CD4-positive, alpha-beta T cell (primary cell): ENCODE measurements around the gene SRPK2. TPM values are rescaled to one million over a fixed set of nuclear protein-coding genes. Genes with fewer than 3 reads are reported as not detected.
A peak's percentile ranks its signal among the peaks of the same experiment; 100 is the strongest.

Experiments
- ATAC-seq: fragments of 200-7000 bp; cut with Tn5 transposase; one replicate; pipeline ENCODE4 v1.10.0; 2022; ENCODE audit warnings: mild to moderate bottlenecking; ENCODE audit not compliant: poor library complexity
- CTCF ChIA-PET: fragments of 350-600 bp; sonication (Branson Sonifier 250); formaldehyde crosslinking; loops from one replicate; lab custom pipeline; 2021; ENCODE audit warnings: antibody characterized with exemption, inconsistent platforms; lab: Charles Lee
- POLR2A ChIA-PET: fragments of 350-600 bp; sonication (Branson Sonifier 250); formaldehyde crosslinking; loops from one replicate; lab custom pipeline; 2021; ENCODE audit warnings: antibody characterized with exemption, inconsistent platforms; lab: Charles Lee
- DNase-seq, 14 experiments: peaks; one replicate each; pipeline ENCODE4 v3.0.0-alpha.2; 2013 to 2020; ENCODE audit warnings: mixed read lengths in 2 of 14
- H3K27ac ChIP-seq, 2 donors: one replicate each; pipeline versions ENCODE4 v1.5.1 to v1.7.0; 2013; ENCODE audit warnings: low read length in 2 of 2, low read depth in 1 of 2, mild to moderate bottlenecking in 1 of 2
- H3K27me3 ChIP-seq, 2 experiments: 1 replicate in 1 of 2; 2 replicates in 1 of 2; pipeline versions ENCODE4 v1.6.1 to v1.7.0; 2013; ENCODE audit warnings: low read length in 2 of 2, control low read depth in 1 of 2, mild to moderate bottlenecking in 1 of 2, moderate library complexity in 1 of 2; ENCODE audit not compliant: insufficient read depth in 2 of 2, control insufficient read depth in 1 of 2
- H3K36me3 ChIP-seq: one replicate; pipeline ENCODE4 v1.6.1; 2013; ENCODE audit warnings: low read length, control low read depth; ENCODE audit not compliant: insufficient read depth
- H3K4me1 ChIP-seq: one replicate; pipeline ENCODE4 v1.6.1; 2013; ENCODE audit warnings: low read length, control low read depth; ENCODE audit not compliant: insufficient read depth
- H3K4me3 ChIP-seq: one replicate; pipeline ENCODE4 v1.5.1; 2013; ENCODE audit warnings: mild to moderate bottlenecking, low read length, moderate library complexity
- H3K9me3 ChIP-seq, 2 experiments: 1 replicate in 1 of 2; 2 replicates in 1 of 2; pipeline versions ENCODE4 v1.6.1 to v1.7.0; 2013; ENCODE audit warnings: low read length in 2 of 2, mild to moderate bottlenecking in 2 of 2, control low read depth in 1 of 2, moderate library complexity in 1 of 2; ENCODE audit not compliant: control insufficient read depth in 1 of 2, insufficient read depth in 1 of 2
- H3K27ac Mint-ChIP-seq: one replicate; pipeline ENCODE4 v1.8.0; 2020; ENCODE audit warnings: mixed read lengths
- H3K27me3 Mint-ChIP-seq: one replicate; pipeline ENCODE4 v1.8.0; 2021; ENCODE audit warnings: mixed read lengths
- H3K36me3 Mint-ChIP-seq: one replicate; pipeline ENCODE4 v1.8.0; 2021; ENCODE audit warnings: low read depth, mixed read lengths
- H3K4me1 Mint-ChIP-seq: one replicate; pipeline ENCODE4 v1.8.0; 2021; ENCODE audit warnings: low read depth, mixed read lengths
- H3K4me3 Mint-ChIP-seq: one replicate; pipeline ENCODE4 v1.8.0; 2020; ENCODE audit warnings: mild to moderate bottlenecking, mixed read lengths
- H3K9me3 Mint-ChIP-seq: one replicate; pipeline ENCODE4 v1.8.0; 2020; ENCODE audit warnings: mixed read lengths
- intact Hi-C, 2 experiments: fragments of 100-400 bp; cut with DNase I in 1 of 2; cut with micrococcal nuclease in 1 of 2; formaldehyde crosslinking; loops; one replicate each; pipeline versions ENCODE4 v1.15.1 to v1.9.0; 2023 to 2025; cut with DNase I, micrococcal nuclease
- total RNA-seq, 174 experiments: library from RNA in 2 of 174; stranded (reverse) in 2 of 174; gene quantifications; one replicate each; pipeline ENCODE4 v1.2.3 and lab custom pipeline; 2021 to 2026
- TF ChIP-seq, protein P1 (sequence below): fragments of 200-600 bp; IDR thresholded peaks from one replicate; pipeline ENCODE4 v1.8.0; 2022; ENCODE audit warnings: antibody characterized with exemption, mild to moderate bottlenecking

SRPK2 gene
- total RNA-seq, 2 experiments from 2014 or later, result 39.9 to 40.9 TPM

DNA sequence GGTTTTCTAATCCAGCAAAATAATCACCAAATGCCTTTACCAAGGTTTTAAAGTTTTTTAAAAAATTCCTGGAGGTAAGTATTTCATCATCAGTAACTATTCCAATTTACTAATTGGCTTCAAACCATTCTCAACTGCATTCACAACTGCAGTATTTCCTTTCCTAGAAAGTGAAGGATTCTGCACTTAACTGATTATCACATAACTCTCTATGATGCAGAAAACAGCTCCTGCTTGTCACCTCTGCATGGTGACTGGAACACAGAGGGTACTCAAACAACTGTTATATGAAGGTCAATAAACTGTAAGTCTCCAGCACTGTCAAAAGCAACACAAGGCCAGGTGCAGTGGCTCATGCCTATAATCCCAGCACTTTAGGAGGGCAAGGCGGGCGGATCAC, 42.6 kb downstream of the SRPK2 start:
- TF ChIP-seq, protein P1, sequence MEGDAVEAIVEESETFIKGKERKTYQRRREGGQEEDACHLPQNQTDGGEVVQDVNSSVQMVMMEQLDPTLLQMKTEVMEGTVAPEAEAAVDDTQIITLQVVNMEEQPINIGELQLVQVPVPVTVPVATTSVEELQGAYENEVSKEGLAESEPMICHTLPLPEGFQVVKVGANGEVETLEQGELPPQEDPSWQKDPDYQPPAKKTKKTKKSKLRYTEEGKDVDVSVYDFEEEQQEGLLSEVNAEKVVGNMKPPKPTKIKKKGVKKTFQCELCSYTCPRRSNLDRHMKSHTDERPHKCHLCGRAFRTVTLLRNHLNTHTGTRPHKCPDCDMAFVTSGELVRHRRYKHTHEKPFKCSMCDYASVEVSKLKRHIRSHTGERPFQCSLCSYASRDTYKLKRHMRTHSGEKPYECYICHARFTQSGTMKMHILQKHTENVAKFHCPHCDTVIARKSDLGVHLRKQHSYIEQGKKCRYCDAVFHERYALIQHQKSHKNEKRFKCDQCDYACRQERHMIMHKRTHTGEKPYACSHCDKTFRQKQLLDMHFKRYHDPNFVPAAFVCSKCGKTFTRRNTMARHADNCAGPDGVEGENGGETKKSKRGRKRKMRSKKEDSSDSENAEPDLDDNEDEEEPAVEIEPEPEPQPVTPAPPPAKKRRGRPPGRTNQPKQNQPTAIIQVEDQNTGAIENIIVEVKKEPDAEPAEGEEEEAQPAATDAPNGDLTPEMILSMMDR, result no peak
- H3K27me3 ChIP-seq, result no peaks in the 10 kb centered on the region
- intact Hi-C loops, result no loop called here
- H3K9me3 Mint-ChIP-seq, result no peaks in the 10 kb centered on the region
- H3K4me1 ChIP-seq, result peaks cover 64% of the 10 kb centered on the region
- no peaks in the 10 kb centered on the region for H3K9me3 ChIP-seq
- peak overlapping the region; percentile 75 for H3K4me3 Mint-ChIP-seq
- H3K36me3 Mint-ChIP-seq, result no peaks in the 10 kb centered on the region
- H3K4me3 ChIP-seq, result no peak overlapping the region
- ChIA-PET POLR2A (interaction anchor here (0.6 to 2.0 kb wide), 6 partner anchors 12 to 185 kb away, joined by 3 to 11 read pairs (median 4); partner anchors contain the start of genes RINT1 and SRPK2), CTCF (interaction anchor here (0.7 to 1.2 kb wide), 3 partner anchors 39 to 558 kb away, joined by 3 read pairs; no protein-coding TSS in a partner anchor)
- no peak overlapping the region for H3K27ac ChIP-seq
- no peaks in the 10 kb centered on the region for H3K36me3 ChIP-seq
- peak overlapping the region; percentile 79 for H3K27ac Mint-ChIP-seq
- peaks cover 73% of the 10 kb centered on the region for H3K4me1 Mint-ChIP-seq
- peak; percentile 23 for ATAC-seq
- no peak for DNase-seq
- H3K27me3 Mint-ChIP-seq, result no peaks in the 10 kb centered on the region

- peaks cover 60% of the 10 kb centered on the region for H3K4me1 ChIP-seq
- H3K9me3 ChIP-seq, result no peaks in the 10 kb centered on the region
- CTCF ChIA-PET, result interaction anchor here (0.6 to 1.1 kb wide), 2 partner anchors 30 to 39 kb away, joined by 3 read pairs; no protein-coding TSS in a partner anchor
- POLR2A ChIA-PET, result interaction anchor here (1.3 to 2.0 kb wide), 4 partner anchors 42 to 186 kb away, joined by 4 to 11 read pairs (median 4); partner anchors contain the start of genes RINT1 and SRPK2
- TF ChIP-seq, protein P1, result no peak
- H3K27me3 ChIP-seq, result no peaks in the 10 kb centered on the region
- H3K27ac ChIP-seq, result no peak overlapping the region
- Mint-ChIP-seq H3K4me1 (peaks cover 72% of the 10 kb centered on the region), H3K27me3 (no peaks in the 10 kb centered on the region), H3K4me3 (peak overlapping the region; percentile 75), H3K9me3 (no peaks in the 10 kb centered on the region), H3K36me3 (no peaks in the 10 kb centered on the region), H3K27ac (peak overlapping the region; percentile 79)
- no peak overlapping the region for H3K4me3 ChIP-seq
- intact Hi-C loops, result no loop called here
- ATAC-seq (no peak), DNase-seq (no peak)
- H3K36me3 ChIP-seq, result no peaks in the 10 kb centered on the region
Observed at GRCh38 chr7:105345725-105346124, 43.0 kb downstream of the SRPK2 start.

DNA sequence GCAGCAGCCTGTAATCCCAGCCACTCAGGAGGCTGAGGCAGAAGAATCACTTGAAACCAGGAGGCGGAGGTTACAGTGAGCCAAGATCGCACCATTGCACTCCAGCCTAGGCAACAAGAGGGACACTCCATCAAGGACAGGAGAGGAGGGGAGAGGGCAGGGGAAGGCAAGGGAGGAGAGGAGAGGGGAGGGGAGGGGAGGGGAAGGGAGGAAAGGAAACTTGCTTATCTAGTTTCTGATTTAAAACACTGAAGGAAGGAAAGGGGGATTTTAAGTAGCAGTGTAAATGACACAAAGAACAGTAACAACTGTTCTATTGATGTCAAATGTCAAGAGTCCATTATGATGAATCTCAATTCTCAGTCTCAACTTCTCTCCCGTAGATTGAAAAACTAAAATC, 43.7 kb downstream of the SRPK2 start:
- H3K4me1 Mint-ChIP-seq, result peaks cover 73% of the 10 kb centered on the region
- TF ChIP-seq, protein P1, result no peak
- Histone ChIP-seq H3K27ac (no peak overlapping the region), H3K36me3 (no peaks in the 10 kb centered on the region), H3K4me3 (no peak overlapping the region), H3K27me3 (no peaks in the 10 kb centered on the region), H3K4me1 (peaks cover 56% of the 10 kb centered on the region), H3K9me3 (no peaks in the 10 kb centered on the region)
- intact Hi-C loops, result no loop called here
- H3K4me3 Mint-ChIP-seq, result peak overlapping the region; percentile 75
- peak overlapping the region; percentile 79 for H3K27ac Mint-ChIP-seq
- ChIA-PET POLR2A (interaction anchor here (2.0 kb wide), 1 partner anchor 44 kb away, joined by 11 read pairs; the partner anchor contains the start of gene SRPK2), CTCF (no interaction called here)
- H3K36me3 Mint-ChIP-seq, result no peaks in the 10 kb centered on the region
- no peaks in the 10 kb centered on the region for H3K27me3 Mint-ChIP-seq
- ATAC-seq, result no peak
- no peak for DNase-seq
- no peaks in the 10 kb centered on the region for H3K9me3 Mint-ChIP-seq
